Astrocyte (in vitro differentiated cells and primary cell): Measurements from ENCODE around the gene PRR35. TPM values are rescaled to one million over a fixed set of nuclear protein-coding genes. Genes with fewer than 3 reads are reported as not detected.

Experiments used
- DNase-seq: peaks from one replicate; pipeline ENCODE4 v3.0.0-alpha.2; 2010; ENCODE audit warnings: low read depth
- FAIRE-seq: peaks from 2 replicates; lab custom pipeline; 2011; peaks lifted over from hg19 to GRCh38; lab: Jason Lieb, UNC
- H2AFZ ChIP-seq: 2 replicates; pipeline ENCODE4 v1.6.0; 2012; ENCODE audit warnings: low read depth, low read length, inconsistent platforms
- H3K27ac ChIP-seq: 2 replicates; pipeline ENCODE4 v1.5.1; 2011; ENCODE audit warnings: low read depth, low read length, inconsistent platforms
- H3K27me3 ChIP-seq: 2 replicates; pipeline ENCODE4 v1.6.0; 2011; ENCODE audit warnings: low read length, inconsistent platforms; ENCODE audit not compliant: insufficient read depth
- H3K36me3 ChIP-seq: 2 replicates; pipeline ENCODE4 v1.5.1; 2011; ENCODE audit warnings: low read length, inconsistent platforms; ENCODE audit not compliant: insufficient read depth
- H3K4me1 ChIP-seq: 2 replicates; pipeline ENCODE4 v1.5.1; 2011; ENCODE audit warnings: low read length, inconsistent platforms; ENCODE audit not compliant: insufficient read depth
- H3K4me2 ChIP-seq: 2 replicates; pipeline ENCODE4 v1.6.0; 2012; ENCODE audit warnings: low read length, inconsistent platforms
- H3K4me3 ChIP-seq: 2 replicates; pipeline ENCODE4 v1.5.1; 2011; ENCODE audit warnings: low read depth, mild to moderate bottlenecking, low read length, inconsistent platforms; ENCODE audit not compliant: insufficient read depth
- H3K79me2 ChIP-seq: 2 replicates; pipeline ENCODE4 v1.6.0; 2012; ENCODE audit warnings: mild to moderate bottlenecking, low read length, inconsistent platforms; ENCODE audit not compliant: insufficient read depth
- H3K9ac ChIP-seq: 2 replicates; pipeline ENCODE4 v1.6.0; 2012; ENCODE audit warnings: mild to moderate bottlenecking, low read length, inconsistent platforms
- H3K9me3 ChIP-seq: 2 replicates; pipeline ENCODE4 v1.5.1; 2012; ENCODE audit warnings: low read depth, mild to moderate bottlenecking, low read length, inconsistent platforms; ENCODE audit not compliant: insufficient read depth
- H4K20me1 ChIP-seq: 2 replicates; pipeline ENCODE4 v1.6.0; 2012; ENCODE audit warnings: low read length, inconsistent platforms; ENCODE audit not compliant: insufficient read depth
- H3K27ac Mint-ChIP-seq: one replicate; pipeline ENCODE4 v1.8.0; 2021; ENCODE audit warnings: mild to moderate bottlenecking, mixed read lengths; ENCODE audit not compliant: unreplicated experiment
- H3K27me3 Mint-ChIP-seq: one replicate; pipeline ENCODE4 v1.8.0; 2021; ENCODE audit warnings: low read depth, mixed read lengths; ENCODE audit not compliant: unreplicated experiment
- H3K36me3 Mint-ChIP-seq: one replicate; pipeline ENCODE4 v1.8.0; 2021; ENCODE audit warnings: low read depth, mixed read lengths; ENCODE audit not compliant: unreplicated experiment
- H3K4me1 Mint-ChIP-seq: one replicate; pipeline ENCODE4 v1.8.0; 2021; ENCODE audit warnings: low read depth, mixed read lengths; ENCODE audit not compliant: unreplicated experiment
- H3K4me3 Mint-ChIP-seq: one replicate; pipeline ENCODE4 v1.8.0; 2021; ENCODE audit warnings: mild to moderate bottlenecking, moderate library complexity, mixed read lengths; ENCODE audit not compliant: unreplicated experiment
- H3K9me3 Mint-ChIP-seq: one replicate; pipeline ENCODE4 v1.8.0; 2021; ENCODE audit warnings: mild to moderate bottlenecking, mixed read lengths; ENCODE audit not compliant: unreplicated experiment
- EZH2 ChIP-seq: IDR thresholded peaks from 2 replicates; pipeline ENCODE4 v1.6.1; 2012; ENCODE audit warnings: mild to moderate bottlenecking, low read length, inconsistent platforms; ENCODE audit not compliant: insufficient read depth
- total RNA-seq: library from RNA; stranded (reverse); gene quantifications from 2 replicates; pipeline ENCODE4 v1.2.1, GENCODE V29; 2021
- TF ChIP-seq, protein P1 (sequence below): IDR thresholded peaks from 2 replicates; pipeline ENCODE4 v1.5.1; 2011; ENCODE audit warnings: low read depth, mild to moderate bottlenecking, inconsistent platforms, low read length, moderate library complexity; ENCODE audit not compliant: insufficient read depth

The PRR35 gene
- total RNA-seq, 1 donor from 2014 or later = 0.09 TPM

DNA sequence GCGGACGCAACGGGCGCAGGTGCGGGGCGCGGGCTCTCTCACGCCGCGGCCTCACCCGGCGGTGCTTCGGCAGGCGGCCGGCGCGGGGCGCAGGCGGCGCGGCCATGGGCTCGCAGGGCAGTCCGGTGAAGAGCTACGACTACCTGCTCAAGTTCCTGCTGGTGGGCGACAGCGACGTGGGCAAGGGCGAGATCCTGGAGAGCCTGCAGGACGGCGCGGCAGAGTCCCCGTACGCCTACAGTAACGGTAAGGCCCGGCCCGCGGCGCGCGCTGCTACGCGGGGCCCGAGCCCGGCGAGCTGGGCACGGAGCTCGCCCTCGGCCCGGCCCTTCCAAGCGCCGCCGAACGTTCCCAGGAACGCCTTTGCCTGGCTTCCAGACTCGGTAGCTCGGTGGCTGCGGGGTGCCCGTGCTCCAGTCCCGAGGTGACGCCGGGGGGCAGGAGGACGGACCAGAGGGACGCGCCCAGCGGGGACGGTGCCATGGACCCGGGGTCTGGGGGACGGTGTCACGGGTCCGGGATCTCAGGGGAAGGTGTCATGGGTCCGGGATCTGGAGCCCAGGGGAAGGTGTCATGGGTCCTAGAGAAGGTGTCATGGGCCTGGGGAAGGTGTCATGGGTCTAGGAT, 30.1 kb downstream of the PRR35 start:
- no peaks in the 10 kb centered on the region for H3K36me3 ChIP-seq
- no peak for DNase-seq
- peaks cover 4% of the 10 kb centered on the region for H3K36me3 Mint-ChIP-seq
- no peaks in the 10 kb centered on the region for H3K27me3 Mint-ChIP-seq
- H4K20me1 ChIP-seq = peaks cover 67% of the 10 kb centered on the region
- H3K27ac Mint-ChIP-seq = no peak overlapping the region
- no peaks in the 10 kb centered on the region for H3K9me3 ChIP-seq
- H3K9ac ChIP-seq = peak overlapping the region; percentile 86
- H3K27ac ChIP-seq = peak overlapping the region; percentile 62
- no peak for TF ChIP-seq EZH2
- TF ChIP-seq, protein P1, sequence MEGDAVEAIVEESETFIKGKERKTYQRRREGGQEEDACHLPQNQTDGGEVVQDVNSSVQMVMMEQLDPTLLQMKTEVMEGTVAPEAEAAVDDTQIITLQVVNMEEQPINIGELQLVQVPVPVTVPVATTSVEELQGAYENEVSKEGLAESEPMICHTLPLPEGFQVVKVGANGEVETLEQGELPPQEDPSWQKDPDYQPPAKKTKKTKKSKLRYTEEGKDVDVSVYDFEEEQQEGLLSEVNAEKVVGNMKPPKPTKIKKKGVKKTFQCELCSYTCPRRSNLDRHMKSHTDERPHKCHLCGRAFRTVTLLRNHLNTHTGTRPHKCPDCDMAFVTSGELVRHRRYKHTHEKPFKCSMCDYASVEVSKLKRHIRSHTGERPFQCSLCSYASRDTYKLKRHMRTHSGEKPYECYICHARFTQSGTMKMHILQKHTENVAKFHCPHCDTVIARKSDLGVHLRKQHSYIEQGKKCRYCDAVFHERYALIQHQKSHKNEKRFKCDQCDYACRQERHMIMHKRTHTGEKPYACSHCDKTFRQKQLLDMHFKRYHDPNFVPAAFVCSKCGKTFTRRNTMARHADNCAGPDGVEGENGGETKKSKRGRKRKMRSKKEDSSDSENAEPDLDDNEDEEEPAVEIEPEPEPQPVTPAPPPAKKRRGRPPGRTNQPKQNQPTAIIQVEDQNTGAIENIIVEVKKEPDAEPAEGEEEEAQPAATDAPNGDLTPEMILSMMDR = no peak
- H3K4me3 ChIP-seq = peak overlapping the region; percentile 78
- no peak for FAIRE-seq
- peaks cover 11% of the 10 kb centered on the region for H3K4me1 Mint-ChIP-seq
- no peaks in the 10 kb centered on the region for H3K27me3 ChIP-seq
- peak overlapping the region; percentile 90 for H3K4me3 Mint-ChIP-seq
- H3K79me2 ChIP-seq = peaks cover 66% of the 10 kb centered on the region
- H3K9me3 Mint-ChIP-seq = no peaks in the 10 kb centered on the region
- H3K4me2 ChIP-seq = peak overlapping the region; percentile 100
- H3K4me1 ChIP-seq = peaks cover 15% of the 10 kb centered on the region
- peak overlapping the region; percentile 62 for H2AFZ ChIP-seq

GRCh38 chr16:590815-591200, 30.6 kb downstream of the PRR35 start:
- H3K27ac Mint-ChIP-seq = peak overlapping the region; percentile 42
- Histone ChIP-seq H3K27ac (no peak overlapping the region), H3K9ac (peak overlapping the region; percentile 86), H3K79me2 (peaks cover 67% of the 10 kb centered on the region), H3K27me3 (no peaks in the 10 kb centered on the region), H3K9me3 (no peaks in the 10 kb centered on the region), H3K4me1 (peaks cover 15% of the 10 kb centered on the region), H3K4me2 (peak overlapping the region; percentile 100), H4K20me1 (peaks cover 70% of the 10 kb centered on the region), H3K36me3 (no peaks in the 10 kb centered on the region), H3K4me3 (peak overlapping the region; percentile 78), H2AFZ (no peak overlapping the region)
- no peaks in the 10 kb centered on the region for H3K27me3 Mint-ChIP-seq
- no peak for DNase-seq
- no peak for TF ChIP-seq EZH2
- TF ChIP-seq, protein P1 = no peak
- H3K9me3 Mint-ChIP-seq = no peaks in the 10 kb centered on the region
- no peak for FAIRE-seq
- H3K4me1 Mint-ChIP-seq = peaks cover 11% of the 10 kb centered on the region
- peak overlapping the region; percentile 90 for H3K4me3 Mint-ChIP-seq
- peaks cover 4% of the 10 kb centered on the region for H3K36me3 Mint-ChIP-seq

- no peaks in the 10 kb centered on the region for H3K9me3 Mint-ChIP-seq
- Histone ChIP-seq H3K27ac (no peak overlapping the region), H3K27me3 (no peaks in the 10 kb centered on the region), H3K36me3 (no peaks in the 10 kb centered on the region), H3K9me3 (no peaks in the 10 kb centered on the region), H3K4me3 (peak overlapping the region; percentile 78), H3K79me2 (peaks cover 72% of the 10 kb centered on the region), H3K4me1 (peaks cover 15% of the 10 kb centered on the region), H2AFZ (no peak overlapping the region), H3K9ac (peak overlapping the region; percentile 86), H3K4me2 (peak overlapping the region; percentile 100), H4K20me1 (peaks cover 73% of the 10 kb centered on the region)
- FAIRE-seq (no peak), DNase-seq (no peak)
- H3K4me1 Mint-ChIP-seq = peaks cover 11% of the 10 kb centered on the region
- H3K27ac Mint-ChIP-seq = no peak overlapping the region
- TF ChIP-seq, protein P1 = no peak
- no peak for TF ChIP-seq EZH2
- H3K27me3 Mint-ChIP-seq = no peaks in the 10 kb centered on the region
- H3K36me3 Mint-ChIP-seq = peaks cover 4% of the 10 kb centered on the region
- H3K4me3 Mint-ChIP-seq = peak overlapping the region; percentile 90
Measured at GRCh38 chr16:591231-591630, 31.0 kb downstream of the PRR35 start.
